Kasumi-1 (cell line): ENCODE results near the gene EXOC7.

Source experiments
- DNase-seq, 2 experiments: peaks; one replicate each; lab custom pipeline; 2025; lab: John Stamatoyannopoulos, UW

The EXOC7 gene

DNA sequence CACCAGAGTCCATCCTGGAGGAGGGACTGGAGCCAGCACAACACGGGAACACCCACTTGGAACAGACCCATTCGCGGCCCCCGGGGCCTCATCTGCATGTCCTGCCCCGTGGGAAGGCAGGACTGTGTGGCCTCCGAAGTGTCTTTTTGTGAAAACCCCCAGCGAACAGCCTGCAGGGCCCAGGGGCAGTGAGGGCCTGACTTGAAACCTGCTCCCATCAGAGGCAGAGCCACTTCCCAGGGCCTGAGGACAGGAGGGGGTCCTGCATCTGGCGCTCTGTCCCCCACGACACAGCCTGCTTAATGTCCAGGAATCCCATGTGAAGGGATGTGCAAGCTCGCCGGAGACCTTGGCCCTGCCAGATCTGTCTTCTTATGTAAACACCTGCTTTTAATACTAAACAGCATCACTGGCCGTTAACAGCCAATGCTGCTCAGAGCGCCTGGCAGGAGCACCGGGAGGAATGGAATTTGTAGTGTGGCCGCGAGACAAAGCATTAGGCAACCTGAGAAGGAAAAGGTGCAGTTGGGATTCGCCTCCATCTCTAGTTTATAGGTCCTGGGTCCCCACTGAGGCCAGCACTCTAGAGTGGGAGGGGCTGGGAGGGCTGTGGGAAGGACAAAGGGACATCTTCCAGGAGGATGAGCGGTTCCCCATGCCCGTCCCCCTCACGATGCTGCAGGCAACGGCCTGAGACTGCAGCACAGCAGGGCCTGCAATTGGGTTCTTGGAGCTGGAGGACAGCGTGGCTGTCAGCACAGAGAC lies 66.9 kb downstream of the EXOC7 start:
- DNase-seq, result no peak

DNA sequence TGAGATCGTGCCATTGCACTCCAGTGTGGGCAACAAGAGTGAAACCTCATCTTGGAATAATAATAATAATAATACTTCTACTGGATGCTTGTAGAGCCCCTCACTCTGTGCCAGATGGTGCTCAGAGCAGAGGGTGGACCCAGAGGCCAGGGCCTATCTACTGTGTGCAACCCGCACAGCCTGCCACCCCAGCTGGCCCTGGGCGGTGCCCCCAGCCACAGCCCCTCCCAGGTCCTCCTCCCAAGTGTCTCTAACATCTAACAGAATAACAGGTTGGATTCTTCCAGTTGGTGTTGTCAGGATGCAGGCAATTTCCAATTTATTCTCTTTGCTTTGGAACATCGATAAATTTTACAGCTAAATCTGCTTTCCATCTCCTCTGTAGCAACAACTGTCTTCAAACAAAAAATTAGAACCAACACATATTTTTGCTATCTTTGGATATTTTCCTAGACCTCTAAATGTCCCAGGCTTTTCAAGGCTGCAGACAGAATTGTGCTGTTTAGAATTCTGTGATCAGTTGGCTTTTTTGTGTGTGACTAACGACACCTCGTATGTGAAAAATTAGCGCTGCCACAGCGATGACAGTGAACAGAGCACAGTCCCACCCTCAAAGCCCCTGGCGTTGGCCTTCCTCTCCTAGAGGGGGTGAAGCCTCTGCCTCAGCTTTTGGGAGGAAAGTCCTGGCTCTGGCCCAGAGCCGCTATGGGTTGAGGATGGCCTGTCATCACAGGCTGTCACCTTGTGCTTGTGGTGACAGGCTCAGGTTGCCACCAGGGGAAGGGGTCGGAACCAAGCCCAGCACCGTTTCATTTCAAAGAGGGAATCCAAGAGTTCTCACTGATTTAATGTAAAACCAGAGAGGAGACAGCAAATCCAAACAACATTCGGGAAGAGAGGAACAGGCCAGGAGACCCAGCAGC lies 68.9 kb downstream of the EXOC7 start:
- DNase-seq, result no peak

DNA sequence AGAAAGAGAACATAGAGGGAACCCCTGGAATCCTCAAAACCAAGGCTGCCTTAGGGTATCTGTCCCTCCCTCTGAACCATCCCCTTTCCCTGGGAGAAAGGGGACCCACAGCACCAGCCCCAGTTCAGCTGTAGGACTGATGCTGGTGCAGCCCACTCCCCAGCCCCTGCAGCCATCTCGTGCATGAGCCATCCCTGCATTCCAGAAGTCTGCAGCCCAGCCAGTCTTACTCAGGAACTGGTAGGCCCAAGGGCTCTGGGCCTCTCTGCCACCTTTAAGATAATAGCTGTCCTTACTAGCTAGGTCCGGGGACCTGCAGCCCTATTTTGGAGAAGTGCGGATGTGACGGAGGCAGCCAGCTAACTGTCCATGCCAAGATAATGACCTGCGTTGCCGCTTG lies 70.4 kb downstream of the EXOC7 start:
- DNase-seq, result no peak

DNA sequence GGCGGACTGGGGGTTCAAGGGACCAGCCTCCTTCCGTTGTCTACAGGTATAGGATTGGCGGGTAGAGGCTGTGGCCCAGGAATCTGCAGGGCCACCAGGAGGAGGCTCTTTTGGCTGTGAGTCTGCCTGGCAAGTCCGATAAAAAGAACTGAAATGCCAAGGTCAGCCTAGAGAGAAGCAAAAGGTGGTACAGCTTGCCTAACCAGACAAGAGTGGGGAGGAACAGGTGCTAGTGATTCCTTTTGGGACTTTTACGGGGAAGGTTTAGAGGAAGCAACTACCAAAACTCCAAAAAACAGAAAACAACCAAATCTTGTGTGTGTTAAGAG lies 70.8 kb downstream of the EXOC7 start:
- no peak for DNase-seq

DNA sequence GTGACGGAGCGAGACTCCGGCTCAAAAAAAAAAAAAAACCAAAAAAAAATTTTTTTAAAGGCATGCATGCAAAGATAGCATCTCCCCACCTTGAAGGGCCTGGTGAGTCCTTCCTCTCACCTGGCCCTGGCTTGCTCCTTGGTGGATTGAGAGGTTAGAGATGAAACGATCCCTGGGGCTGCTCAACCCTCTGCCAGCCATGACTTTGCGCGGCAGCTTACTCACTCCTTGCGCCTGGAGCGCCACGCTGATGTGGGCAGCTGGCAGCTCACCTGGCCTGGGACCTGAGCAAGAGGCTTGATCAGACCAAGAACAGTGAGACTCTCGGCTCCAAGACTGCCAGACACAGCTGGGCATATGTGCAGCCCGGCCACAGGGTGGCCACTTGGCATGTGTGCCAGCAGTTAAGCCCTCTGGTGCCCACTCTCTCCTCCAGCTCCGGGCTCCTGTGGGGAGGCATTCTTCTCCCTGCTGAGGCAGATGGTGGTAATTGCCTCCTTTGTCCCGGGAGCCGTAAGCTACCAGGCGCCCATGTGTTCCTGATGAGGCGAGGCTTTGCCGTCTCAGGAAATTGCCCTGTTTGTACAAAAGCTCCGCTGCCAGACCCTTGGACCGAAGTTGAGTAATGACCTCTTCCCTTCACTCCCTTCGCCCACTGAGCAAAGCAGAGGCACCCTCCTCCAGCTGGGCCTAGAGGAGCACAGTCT lies 71.4 kb downstream of the EXOC7 start:
- DNase-seq, result no peak
